ENCODE results near the gene DCXR.

The DCXR gene

DNA sequence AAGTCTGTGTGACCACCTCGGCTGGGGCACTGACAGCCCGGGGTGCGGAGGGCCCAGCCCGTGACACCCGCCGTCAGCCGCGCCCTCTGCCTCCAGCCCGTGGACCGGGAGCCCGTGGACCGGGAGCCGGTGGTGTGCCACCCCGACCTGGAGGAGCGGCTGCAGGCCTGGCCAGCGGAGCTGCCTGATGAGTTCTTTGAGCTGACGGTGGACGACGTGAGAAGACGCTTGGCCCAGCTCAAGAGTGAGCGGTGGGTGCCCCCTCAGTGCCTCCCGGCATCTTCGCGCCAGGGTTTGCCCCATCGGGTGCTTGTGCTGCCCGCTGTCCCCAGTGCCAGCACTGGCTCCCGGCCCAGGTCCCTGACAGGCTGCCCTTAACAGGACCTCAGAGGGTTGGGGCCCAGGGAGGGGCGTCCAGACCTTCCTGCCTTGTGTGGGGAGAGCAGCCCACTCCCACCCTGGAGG, 28.5 kb downstream of the DCXR start:
- no peak for DNase-seq

- no peak for DNase-seq
Measured at GRCh38 chr17:82008258-82008940, 29.1 kb downstream of the DCXR start.

DNA sequence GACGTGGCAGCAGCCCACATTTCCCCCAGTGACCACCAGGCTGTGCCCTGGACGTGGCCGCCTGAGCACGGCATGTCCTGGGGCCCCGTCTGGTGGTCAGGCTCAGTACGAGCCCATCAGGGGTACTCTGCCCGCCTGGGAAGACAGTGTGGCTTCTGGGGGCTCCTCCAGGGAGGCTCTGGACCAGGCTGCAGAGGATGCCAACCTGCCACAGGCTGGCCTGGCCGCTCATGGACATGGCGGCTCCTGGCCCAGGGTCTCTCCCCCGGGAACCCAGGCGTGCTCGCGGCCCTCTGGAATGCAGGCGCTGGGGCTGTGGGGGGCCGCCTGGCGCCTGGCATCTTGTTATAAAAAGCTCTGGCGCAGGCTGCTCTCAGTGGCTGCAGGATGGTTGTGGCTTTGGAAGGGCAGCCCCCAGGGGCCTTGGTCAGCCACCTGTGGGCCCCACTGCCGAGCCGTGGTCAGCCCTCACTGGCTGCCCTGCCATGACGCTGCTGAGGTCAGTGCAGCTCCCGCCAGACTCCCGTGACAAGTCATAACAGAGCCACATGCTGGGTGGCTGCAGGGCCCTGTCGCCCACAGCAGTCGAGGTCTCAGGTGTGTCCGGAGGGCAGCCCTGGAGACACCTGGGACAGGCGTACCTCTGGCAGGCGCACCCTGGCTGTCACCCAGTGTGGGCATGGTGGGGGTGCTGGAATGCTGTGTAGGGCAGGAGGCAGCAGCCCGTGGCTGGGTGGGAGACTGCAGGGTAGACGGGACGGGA, 29.8 kb downstream of the DCXR start:
- no peak for DNase-seq

GRCh38 chr17:82007228-82007494, 30.3 kb downstream of the DCXR start:
- DNase-seq: no peak

- DNase-seq: no peak
Measured at GRCh38 chr17:82006468-82007227, 30.8 kb downstream of the DCXR start.

- no peak for DNase-seq
Measured at GRCh38 chr17:82005701-82006348, 31.7 kb downstream of the DCXR start.

- no peak for DNase-seq
Measured at GRCh38 chr17:82004517-82005455, 32.7 kb downstream of the DCXR start.

DNA sequence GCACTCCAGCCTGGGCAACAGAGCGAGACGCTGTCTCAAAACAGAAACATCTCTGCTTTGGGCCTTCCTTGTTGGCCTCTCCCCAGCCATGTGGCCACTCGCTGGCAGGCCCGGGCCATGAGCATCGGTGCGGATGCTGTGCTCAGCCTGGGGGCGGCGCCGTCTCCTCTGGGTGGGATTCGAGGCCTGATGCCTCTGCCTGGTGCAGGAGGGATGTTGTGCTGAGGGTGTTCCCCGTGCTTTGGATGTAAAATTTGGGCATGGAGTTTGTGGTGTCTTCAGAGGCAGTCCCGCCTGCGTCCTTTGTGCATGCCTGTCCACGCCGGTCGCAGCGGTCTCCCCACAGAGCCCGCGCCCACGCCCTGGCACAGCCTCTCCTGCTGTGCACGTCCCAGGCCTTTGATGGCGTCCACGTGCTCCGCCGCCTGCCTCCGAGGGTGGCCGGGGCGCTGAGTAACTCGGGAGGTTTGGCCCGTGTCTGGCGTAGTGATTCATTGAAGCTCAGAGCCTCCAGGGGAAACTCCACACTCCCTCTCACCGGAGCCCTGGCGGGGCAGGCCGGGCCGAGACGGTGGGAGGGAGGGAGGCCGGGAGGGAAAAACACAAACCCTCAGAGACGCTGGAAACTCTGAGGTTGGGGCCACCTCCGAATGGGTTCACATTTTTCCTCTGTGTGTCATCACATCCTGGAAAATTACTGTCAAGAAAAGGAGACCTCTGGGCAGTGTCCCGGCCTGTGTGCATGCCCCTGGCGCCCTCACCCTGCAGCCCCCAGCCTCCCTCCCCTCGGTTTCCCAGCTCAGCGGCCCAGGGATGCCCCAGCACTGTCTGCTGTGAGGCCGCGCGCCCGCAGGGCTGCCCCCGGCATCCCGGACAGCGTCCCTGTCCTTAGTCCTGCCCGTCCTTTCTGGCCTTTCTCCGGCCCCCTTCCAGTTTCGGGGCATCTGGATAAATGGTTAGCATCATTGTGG, 33.8 kb downstream of the DCXR start:
- no peak for DNase-seq

- DNase-seq: no peak
Measured at GRCh38 chr17:82001571-82002056, 35.9 kb downstream of the DCXR start.

- no peak for DNase-seq
Measured at GRCh38 chr17:82000803-82001570, 36.5 kb downstream of the DCXR start.

GRCh38 chr17:81999976-82000802, 37.3 kb downstream of the DCXR start:
- no peak for DNase-seq

- DNase-seq: no peak
Measured at GRCh38 chr17:81999587-81999975, 37.9 kb downstream of the DCXR start.

GRCh38 chr17:81998691-81999438, 38.6 kb downstream of the DCXR start:
- no peak for DNase-seq

DNA sequence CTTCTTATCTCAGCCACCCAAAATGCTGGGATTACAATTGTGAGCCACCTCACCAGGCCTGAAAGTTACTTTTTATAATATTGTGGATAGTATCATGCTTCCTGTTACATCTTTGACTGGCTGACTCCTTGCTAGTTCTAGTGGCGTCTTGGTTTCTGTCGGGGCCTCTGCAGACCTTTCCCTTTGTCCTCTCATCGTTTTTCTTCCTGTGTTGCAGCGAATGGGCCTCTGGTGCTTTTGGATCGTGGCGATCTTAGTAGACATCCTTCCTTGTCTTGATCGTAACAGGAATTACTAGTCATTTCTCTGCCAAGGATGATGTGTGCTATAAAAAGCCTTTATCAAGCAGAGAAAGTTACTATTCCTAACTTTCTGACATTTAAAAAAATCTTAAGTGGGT, 39.3 kb downstream of the DCXR start:
- no peak for DNase-seq

DNA sequence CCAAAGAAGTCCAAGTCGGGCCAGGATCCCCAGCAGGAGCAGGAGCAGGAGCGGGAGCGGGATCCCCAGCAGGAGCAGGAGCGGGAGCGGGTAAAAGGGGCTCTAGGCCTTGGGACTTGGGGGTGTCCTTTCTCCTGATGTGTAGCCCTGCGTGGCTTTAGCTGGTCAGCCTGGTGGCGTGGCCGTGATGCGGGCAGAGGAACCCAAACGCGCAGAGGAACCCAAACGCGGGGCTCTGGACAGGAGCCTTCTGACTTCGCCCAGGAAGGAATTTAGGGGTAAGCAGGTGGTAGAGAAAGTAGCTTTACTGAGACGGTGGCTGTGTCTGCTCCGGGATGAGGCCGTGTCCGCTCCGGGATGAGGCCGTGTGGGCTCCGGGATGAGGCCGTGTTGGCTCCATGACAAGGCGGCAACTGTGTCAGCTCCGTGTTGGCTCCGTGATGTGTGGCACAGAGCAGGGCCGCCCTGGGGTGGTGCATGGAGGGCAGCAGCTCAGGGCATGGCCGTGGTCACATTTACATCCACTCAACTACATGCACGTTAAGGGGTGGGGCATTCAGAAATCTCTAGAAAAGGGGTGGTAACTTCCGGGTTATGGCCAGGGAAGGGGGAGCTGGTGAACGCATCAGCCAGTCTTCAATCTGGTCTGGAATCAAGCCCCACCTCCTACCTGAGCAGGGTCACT, 40.6 kb downstream of the DCXR start:
- no peak for DNase-seq

GRCh38 chr17:81996232-81996756, 41.2 kb downstream of the DCXR start:
- DNase-seq: no peak

- no peak for DNase-seq
Measured at GRCh38 chr17:81995463-81996231, 41.9 kb downstream of the DCXR start.

Data from NCI-H1092 treated with DMSO at 0.1 percent for 48 hours (cell line).